Left renal cortex interstitium (tissue), 4 donors: ENCODE data around the gene FAM156A. TPM values are rescaled to one million over a fixed set of nuclear protein-coding genes. Genes with fewer than 3 reads are reported as not detected.
"Not testable (repeated sequence)": the region's sequence is repeated elsewhere in the genome, so short reads cannot be mapped to it uniquely, and the experiment has no call there.

Experiments
- DNase-seq, 4 donors: peaks; one replicate each; pipeline ENCODE4 v3.0.0-alpha.2; 2013; ENCODE audit warnings: low read depth in 4 of 4, low spot score in 2 of 4, missing footprints in 1 of 4
- polyA plus RNA-seq, 4 donors: library from polyadenylated mRNA; unstranded; fragments of 120-200 nt; gene quantifications; one replicate each; pipeline ENCODE4 v1.2.1, GENCODE V29; 2013; ENCODE audit not compliant: insufficient read length in 4 of 4

Gene FAM156A
- polyA plus RNA-seq, 4 donors, result 16.5 to 45.2 (median 27.7) TPM

DNA sequence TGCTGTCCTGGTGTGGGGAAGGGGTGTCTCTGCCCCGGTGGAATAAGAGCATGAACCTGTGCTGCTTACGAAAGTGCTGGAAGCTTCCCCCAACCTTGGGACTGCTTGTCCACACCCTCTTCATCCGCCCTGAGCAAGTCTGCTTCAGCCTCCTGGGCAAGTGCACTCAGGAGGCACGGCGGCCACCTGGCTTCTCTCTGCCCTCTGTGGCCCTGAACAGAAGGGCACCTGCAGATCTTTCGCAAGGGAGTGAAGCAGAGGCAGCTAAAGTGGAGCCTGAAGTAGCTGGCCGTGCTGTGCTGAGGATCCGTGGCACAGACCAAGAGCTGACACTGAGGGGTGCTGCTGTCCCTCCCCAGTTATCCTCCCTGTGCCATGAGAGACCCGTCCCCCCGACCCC lies 9.6 kb upstream of the FAM156A start:
- DNase-seq, result not testable (repeated sequence)

DNA sequence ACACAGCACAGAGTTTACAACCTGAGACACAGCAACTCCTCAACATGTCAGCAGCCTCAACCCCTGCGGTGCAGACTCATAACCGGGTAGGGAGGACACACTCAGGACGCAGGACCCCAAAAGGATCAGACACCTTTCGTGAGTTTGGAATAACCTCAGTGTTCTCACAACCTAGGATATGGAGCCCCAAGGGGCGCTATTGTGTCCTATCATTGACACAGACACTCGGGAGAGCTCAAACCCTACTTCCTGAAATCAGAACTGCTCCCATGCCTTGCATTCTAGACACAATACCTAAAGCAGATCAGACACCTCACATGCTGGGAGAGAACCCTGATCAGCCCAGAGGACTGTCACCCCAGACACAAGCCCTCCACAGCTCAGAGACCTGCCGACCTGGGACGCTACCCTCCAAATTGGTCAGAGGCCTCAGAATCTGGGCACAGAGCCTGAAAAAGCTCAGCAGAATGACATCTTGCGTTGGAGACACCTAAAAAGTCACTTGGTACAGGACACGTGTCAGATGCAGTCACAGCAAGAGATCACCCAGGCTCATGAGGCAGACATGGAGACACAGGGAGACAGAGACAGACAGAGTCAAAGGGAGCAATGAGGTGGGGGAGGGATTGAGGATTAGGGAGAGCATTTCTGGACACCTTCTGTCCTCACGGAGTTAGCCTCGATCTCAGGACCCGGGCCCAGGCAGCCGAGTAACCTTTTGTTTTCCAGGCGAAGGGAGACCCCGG lies 8.8 kb upstream of the FAM156A start:
- not testable (repeated sequence) for DNase-seq

DNA sequence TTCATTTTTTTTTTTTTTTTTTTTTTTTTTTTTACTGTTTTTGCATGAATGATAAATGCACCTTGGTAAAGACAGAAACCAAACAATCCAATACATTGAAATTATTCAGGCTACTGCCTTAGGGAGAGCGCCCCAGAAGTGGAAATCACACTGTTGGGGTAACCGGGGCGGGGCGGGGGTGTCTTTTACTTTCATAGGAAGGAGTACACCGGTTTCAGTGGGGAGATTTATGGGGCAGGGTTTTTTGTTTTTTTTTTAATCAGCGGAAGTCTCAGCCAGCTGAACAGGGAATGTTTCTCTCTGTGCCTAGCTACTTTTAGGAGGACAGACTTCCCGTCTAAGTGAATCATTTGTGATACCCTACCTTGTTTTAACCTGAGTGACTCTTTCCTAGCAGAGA lies 643 bp upstream of the FAM156A start:
- not testable (repeated sequence) for DNase-seq

DNA sequence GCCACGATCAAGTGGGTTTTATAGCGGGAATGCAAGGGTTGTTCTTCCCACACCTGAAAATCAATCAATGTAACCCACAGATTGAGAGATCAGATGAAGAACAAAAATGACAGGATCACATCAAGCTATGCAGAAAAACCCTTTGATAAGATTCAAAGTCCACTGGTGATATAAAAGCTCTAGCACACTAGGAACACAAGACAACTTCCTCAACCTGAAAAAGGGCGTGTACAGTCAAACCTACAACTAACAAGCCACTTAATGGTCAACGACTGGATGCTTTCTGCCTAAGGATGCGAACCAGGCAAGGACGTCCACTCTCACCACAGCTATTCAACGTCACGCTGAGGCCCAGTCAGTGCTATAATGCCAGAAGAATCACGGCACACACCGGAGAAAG lies 8.4 kb downstream of the FAM156A start:
- not testable (repeated sequence) for DNase-seq

DNA sequence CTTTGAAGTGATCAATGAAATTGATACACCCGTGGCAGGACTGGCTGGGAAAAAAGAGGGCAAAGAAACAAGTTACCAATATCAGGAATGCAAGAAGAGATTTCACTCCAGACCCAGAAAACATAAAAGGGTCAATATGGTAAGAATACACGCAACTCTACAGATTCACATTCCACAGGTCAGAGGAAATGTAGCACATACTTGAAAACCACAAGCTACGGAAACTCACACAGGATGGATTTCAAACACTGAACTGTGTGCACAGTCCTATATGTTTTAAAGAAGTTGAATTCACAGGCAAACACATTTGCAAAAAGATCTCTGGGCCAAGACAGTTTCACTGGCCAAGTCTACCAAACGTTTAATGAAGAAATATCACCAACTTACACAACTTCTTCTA lies 9.0 kb downstream of the FAM156A start:
- DNase-seq, result not testable (repeated sequence)

DNA sequence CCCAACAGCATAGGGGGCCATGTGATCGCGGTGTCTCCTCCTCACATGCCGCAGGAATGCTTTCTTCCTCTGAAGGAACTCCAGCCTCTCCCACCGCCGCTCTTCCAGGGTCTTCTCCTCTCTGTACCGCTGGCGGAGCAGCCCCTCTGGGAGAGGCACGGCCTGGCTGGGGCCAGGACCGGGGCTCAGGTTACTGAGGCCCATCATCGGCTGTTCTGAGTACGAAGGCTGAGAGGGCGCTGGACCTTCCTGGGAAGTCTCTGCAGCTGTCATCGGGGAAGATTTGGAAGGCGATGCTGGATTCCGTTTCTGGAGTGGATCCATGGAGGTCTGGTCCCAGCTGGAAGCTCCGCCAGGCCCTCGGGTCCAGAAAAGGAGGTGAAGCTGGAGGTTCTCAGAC lies 10.1 kb downstream of the FAM156A start:
- not testable (repeated sequence) for DNase-seq

DNA sequence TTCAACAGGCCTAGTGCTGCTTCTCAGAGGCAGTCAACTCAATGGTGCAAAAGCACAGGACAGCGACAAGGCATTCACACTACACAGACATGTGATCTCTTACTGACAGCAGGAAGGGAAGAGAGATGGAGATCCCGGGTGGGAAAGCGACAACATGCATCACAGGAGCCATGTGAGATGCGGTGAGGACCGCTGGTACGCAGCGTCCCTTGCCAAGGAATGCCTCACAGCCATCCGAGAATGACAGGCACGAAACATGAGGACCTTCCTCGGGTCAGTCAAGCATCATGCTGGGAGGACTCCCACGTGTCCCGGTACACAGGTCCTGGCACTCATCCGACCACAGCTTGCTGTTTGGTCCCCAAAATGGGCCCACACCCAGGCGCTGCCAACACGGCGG lies 10.8 kb downstream of the FAM156A start:
- not testable (repeated sequence) for DNase-seq

DNA sequence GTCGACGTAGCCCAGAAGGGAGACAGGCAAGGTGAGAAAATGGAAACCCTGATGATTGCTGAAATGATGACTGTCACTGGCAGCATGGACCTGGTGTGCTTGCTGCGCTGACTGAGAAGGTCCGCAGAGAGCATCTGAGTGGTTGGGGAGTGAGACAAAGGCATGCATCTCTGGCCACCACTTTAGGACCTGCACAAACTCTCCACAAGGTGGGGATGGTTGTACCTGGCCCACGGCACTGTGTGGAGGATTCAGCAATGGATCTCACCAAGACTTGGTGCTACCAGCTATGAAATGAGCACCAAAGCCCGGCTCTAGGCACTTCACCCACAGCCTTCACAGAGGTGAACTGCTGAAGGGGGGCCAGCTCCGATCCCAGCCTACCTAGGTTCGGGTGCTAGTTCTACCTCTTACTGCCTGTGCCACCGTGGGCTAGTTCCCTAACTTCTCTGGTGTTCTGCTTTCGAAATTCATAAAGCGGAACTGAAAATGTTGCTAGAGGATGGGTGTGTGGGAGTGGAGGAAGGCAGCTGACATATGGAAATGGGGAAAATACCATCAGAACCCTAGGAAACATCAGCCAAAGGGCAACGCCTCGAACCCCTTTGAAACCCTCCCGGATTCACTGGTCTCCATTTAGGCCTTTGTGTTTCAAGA lies 12.4 kb downstream of the FAM156A start:
- not testable (repeated sequence) for DNase-seq

DNA sequence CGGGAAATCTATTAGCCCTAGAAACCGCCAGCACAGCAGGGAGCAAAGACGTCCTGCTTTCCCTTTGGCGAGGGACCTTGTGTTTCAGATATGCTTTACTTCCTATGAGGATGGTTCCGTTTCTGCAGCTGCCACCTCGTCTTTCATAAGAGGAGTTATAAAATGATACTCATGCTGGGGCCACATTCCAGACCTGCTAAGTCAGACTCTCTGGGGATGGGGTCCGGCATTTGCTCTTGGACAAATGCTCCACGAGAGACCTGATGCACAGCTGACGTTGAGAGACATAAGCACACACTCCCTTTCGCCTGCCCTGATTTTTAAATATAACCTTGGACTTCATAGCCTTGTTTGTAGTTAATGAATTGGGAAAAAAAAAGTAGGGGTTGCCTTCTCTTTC lies 16.6 kb downstream of the FAM156A start:
- DNase-seq, result not testable (repeated sequence)

DNA sequence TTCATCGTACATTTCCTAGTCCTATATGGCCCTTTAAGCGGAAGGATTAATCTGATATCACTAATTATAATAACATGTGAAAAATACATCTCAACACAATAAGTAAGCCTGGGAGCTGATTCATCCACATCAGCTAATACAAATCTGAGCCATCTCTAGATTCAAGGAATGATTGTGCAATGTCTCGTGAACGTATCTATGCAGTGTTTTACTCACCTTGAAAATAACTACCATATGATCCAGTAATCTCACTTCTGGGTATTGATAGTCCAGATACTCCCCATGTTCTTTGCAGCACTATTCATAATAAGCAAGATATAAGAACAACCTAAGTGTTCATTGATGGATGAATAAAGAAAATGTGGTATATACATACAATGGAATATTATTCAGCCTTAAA lies 17.6 kb downstream of the FAM156A start:
- DNase-seq, result not testable (repeated sequence)

DNA sequence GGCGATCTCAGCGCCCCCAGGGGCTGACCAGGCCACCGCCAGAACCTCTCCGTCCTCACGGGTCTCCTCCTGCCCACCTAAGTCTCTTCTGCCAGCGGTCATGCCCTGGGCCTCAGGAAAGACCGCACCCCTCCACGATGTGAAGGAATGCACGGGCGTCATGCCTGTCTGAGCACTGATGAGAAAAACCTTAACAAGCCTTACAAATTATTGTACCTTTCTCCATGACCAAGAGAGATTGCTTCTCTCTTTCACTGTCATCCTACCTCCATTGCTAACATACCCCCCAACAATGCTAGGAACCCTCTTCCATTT lies 22.9 kb downstream of the FAM156A start:
- not testable (repeated sequence) for DNase-seq

DNA sequence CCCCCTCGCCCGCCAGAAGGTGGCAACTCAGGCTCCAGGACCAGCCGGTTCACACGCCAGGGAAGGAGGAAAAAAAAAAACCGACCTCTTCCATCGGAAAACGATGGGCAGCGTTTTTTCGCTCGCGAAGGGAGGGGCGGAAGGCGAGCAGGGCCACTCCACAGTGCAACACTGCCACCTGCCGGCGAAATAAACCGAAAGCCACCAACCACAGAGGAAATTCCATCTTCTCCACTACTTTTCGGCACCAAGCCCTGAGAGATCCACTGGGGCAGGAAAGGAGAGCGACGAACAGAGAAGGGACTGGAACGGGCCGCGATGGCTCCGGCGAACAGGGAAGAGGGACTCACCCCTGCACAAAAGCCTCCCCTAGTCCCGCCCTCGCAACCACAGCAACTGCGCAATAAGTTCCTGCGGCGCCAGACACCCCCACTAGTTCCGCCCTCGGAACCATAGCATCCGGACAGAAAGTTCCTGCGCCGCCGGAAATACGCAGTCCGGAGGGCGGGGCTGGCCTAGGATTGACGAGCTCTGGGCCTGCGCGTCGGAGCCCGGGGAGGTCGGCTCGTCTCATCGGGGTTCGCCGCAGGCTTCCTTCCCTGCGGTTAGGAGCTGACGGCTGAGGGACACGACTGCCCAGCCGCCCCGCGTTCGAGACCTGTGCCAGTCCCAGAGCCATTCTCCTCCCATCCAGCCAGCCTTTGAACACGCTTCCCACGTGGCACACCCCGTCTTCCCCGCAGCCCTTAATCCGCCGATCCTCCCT lies 23.4 kb downstream of the FAM156A start:
- peak; percentile 75 to 83 (median 80) for DNase-seq

DNA sequence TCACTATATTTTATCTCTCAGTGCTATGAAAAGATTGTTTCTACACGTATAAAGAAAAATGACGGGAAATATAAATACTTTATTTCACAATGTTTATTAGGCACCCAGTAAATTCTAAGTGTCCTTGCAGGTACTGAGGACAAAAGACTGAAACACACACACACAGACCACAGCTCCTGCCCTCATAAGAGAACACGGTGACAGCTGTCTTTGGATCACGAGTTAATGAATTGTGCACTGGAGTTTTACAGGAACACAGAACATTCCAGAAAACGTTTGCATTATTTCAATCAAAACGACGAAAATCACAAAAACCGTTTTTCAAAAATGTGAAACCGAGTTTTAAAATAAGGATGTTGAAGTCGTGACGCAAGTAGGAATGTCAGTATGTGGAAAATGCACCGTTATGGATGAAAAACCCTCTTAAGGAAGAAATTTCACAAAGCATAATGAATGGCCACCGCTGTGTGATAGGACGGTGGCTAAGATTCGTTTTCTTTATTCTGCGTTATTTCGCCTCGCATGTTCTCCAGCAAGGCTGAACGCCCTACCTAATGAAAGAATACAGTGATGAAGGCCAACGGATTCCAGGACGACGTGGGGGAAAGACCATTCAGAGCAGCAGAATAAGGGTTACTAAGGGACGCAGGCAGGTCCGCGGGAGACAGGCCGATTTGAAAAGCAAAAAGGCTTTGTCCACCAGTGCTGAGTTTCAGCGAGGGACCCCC lies 24.2 kb downstream of the FAM156A start:
- DNase-seq, result peak in 2 of 4 donors; percentile 43 to 51

DNA sequence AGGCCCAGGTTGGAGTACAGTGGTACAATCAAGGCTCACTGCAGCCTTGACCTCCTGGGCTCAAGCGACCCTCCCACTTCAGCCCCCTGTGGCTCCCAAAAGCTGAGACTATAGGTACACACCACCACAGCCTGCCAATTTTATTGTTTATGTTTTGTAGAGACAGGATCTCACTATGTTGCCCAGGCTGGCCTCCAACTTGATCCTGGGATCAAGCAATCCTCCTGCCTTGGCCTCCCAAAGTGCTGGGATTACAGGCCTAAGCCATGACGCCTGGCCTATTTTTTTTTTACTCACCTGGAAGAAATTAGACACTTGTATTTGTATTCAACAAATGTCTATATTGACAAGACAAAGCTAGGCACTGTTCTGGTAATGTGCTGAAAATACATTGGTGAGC lies 25.1 kb downstream of the FAM156A start:
- DNase-seq, result no peak

DNA sequence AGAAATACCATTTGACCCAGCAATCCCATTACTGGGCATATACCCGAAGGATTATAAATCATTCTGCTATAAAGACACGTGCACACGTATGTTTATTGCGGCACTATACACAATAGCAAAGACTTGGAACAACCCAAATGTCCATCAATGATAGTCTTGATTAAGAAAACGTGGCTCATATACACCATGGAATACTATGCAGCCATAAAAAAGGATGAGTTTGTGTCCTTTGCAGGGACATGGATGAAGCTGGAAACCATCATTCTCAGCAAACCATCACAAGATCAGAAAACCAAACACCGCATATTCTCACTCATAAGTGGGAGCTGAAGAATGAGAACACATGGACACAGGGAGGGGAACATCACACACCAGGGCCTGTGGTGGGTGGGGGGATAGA lies 28.1 kb downstream of the FAM156A start:
- not testable (repeated sequence) for DNase-seq

DNA sequence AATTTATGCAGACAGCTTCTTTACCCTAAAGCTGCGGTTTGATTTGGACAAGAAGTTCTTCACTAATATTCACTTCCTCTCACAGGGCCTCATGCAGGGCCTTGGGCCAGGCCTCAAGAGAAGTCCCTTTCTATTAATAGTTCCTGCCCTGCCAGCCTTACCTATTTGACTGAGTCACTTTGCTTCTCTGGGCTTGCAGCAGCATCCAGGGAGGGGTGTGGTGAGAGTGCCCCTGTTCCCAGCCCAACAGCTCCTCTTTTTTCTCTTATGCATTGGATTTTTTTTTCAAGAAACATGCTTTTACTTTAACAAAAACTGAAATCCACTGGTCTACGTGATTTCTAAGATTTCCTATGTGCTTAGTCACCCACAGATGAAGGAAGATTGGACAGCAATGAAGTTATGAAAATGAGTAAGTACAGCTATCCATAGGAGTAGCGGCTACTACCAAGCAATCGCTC lies 34.5 kb downstream of the FAM156A start:
- no peak for DNase-seq

DNA sequence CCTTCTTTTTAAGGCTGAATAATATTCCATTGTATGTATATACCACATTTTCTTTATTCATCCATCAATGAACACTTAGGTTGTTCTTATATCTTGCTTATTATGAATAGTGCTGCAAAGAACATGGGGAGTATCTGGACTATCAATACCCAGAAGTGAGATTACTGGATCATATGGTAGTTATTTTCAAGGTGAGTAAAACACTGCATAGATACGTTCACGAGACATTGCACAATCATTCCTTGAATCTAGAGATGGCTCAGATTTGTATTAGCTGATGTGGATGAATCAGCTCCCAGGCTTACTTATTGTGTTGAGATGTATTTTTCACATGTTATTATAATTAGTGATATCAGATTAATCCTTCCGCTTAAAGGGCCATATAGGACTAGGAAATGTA lies 43.6 kb downstream of the FAM156A start:
- DNase-seq, result not testable (repeated sequence)

DNA sequence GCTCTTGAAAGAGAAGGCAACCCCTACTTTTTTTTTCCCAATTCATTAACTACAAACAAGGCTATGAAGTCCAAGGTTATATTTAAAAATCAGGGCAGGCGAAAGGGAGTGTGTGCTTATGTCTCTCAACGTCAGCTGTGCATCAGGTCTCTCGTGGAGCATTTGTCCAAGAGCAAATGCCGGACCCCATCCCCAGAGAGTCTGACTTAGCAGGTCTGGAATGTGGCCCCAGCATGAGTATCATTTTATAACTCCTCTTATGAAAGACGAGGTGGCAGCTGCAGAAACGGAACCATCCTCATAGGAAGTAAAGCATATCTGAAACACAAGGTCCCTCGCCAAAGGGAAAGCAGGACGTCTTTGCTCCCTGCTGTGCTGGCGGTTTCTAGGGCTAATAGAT lies 44.6 kb downstream of the FAM156A start:
- DNase-seq, result not testable (repeated sequence)

DNA sequence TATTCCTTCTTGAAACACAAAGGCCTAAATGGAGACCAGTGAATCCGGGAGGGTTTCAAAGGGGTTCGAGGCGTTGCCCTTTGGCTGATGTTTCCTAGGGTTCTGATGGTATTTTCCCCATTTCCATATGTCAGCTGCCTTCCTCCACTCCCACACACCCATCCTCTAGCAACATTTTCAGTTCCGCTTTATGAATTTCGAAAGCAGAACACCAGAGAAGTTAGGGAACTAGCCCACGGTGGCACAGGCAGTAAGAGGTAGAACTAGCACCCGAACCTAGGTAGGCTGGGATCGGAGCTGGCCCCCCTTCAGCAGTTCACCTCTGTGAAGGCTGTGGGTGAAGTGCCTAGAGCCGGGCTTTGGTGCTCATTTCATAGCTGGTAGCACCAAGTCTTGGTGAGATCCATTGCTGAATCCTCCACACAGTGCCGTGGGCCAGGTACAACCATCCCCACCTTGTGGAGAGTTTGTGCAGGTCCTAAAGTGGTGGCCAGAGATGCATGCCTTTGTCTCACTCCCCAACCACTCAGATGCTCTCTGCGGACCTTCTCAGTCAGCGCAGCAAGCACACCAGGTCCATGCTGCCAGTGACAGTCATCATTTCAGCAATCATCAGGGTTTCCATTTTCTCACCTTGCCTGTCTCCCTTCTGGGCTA lies 48.9 kb downstream of the FAM156A start:
- DNase-seq, result not testable (repeated sequence)

DNA sequence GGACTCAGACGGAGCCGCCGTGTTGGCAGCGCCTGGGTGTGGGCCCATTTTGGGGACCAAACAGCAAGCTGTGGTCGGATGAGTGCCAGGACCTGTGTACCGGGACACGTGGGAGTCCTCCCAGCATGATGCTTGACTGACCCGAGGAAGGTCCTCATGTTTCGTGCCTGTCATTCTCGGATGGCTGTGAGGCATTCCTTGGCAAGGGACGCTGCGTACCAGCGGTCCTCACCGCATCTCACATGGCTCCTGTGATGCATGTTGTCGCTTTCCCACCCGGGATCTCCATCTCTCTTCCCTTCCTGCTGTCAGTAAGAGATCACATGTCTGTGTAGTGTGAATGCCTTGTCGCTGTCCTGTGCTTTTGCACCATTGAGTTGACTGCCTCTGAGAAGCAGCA lies 50.4 kb downstream of the FAM156A start:
- not testable (repeated sequence) for DNase-seq
